CD1c-positive myeloid dendritic cell (primary cell): ENCODE data around the gene STUM.
A peak's percentile ranks its signal among the peaks of the same experiment; 100 is the strongest.

Source experiments
- DNase-seq: peaks from one replicate; pipeline ENCODE4 v3.0.0-alpha.2; 2016; ENCODE audit errors: extremely low spot score

Gene STUM

GRCh38 chr1:226533220-226533619, 15.3 kb upstream of the STUM start:
- no peak for DNase-seq

GRCh38 chr1:226534098-226534497, 14.5 kb upstream of the STUM start:
- DNase-seq = no peak

- no peak for DNase-seq
These were observed 13.9 kb upstream of the STUM start for GRCh38 chr1:226534645-226535044.

GRCh38 chr1:226535666-226536065, 12.9 kb upstream of the STUM start:
- DNase-seq = no peak

GRCh38 chr1:226541231-226541630, 7.3 kb upstream of the STUM start:
- no peak for DNase-seq

- DNase-seq = no peak
These were observed 6.6 kb upstream of the STUM start for GRCh38 chr1:226541631-226542622.

GRCh38 chr1:226542623-226543103, 5.9 kb upstream of the STUM start:
- DNase-seq = no peak

- no peak for DNase-seq
These were observed 2.5 kb upstream of the STUM start for GRCh38 chr1:226545836-226546596.

GRCh38 chr1:226546926-226547325, 1.6 kb upstream of the STUM start:
- no peak for DNase-seq

GRCh38 chr1:226547754-226548191, 791 bp upstream of the STUM start:
- peak; percentile 77 for DNase-seq

GRCh38 chr1:226549094-226549936, 751 bp downstream of the STUM start:
- DNase-seq = peak; percentile 6

- DNase-seq = peak; percentile 21
These were observed 1.5 kb downstream of the STUM start for GRCh38 chr1:226549937-226550671.

GRCh38 chr1:226550672-226551041, 2.1 kb downstream of the STUM start:
- no peak for DNase-seq

- no peak for DNase-seq
These were observed 2.7 kb downstream of the STUM start for GRCh38 chr1:226551299-226551698.

GRCh38 chr1:226552061-226552460, 3.5 kb downstream of the STUM start:
- DNase-seq = no peak

GRCh38 chr1:226553266-226553923, 4.8 kb downstream of the STUM start:
- no peak for DNase-seq

- DNase-seq = no peak
These were observed 5.3 kb downstream of the STUM start for GRCh38 chr1:226553924-226554282.

- no peak for DNase-seq
These were observed 6.5 kb downstream of the STUM start for GRCh38 chr1:226555092-226555491.

GRCh38 chr1:226557424-226557823, 8.9 kb downstream of the STUM start:
- no peak for DNase-seq

- DNase-seq = peak; percentile 6
These were observed 9.6 kb downstream of the STUM start for GRCh38 chr1:226558036-226558650.
